NCI-H2171 treated with DMSO at 0.1 percent for 48 hours (cell line): ENCODE data around the gene ALDH1A1.

Experiments used
- DNase-seq: peaks from one replicate; lab custom pipeline; 2025; lab: John Stamatoyannopoulos, UW

ALDH1A1 gene

GRCh38 chr9:72952914-72953313, at the start of gene ALDH1A1:
Gene ALDH1A1, minus strand, starts transcription at chr9:72953053. Its CDS starts 53 bp downstream, at chr9:72953000.
- DNase-seq = peak; percentile 2

- DNase-seq = no peak
Measured at GRCh38 chr9:73001860-73002259, 49.0 kb upstream of the ALDH1A1 start.

GRCh38 chr9:72998363-72998762, 45.5 kb upstream of the ALDH1A1 start:
- no peak for DNase-seq

- DNase-seq = no peak
Measured at GRCh38 chr9:72997387-72997995, 44.6 kb upstream of the ALDH1A1 start.

DNA sequence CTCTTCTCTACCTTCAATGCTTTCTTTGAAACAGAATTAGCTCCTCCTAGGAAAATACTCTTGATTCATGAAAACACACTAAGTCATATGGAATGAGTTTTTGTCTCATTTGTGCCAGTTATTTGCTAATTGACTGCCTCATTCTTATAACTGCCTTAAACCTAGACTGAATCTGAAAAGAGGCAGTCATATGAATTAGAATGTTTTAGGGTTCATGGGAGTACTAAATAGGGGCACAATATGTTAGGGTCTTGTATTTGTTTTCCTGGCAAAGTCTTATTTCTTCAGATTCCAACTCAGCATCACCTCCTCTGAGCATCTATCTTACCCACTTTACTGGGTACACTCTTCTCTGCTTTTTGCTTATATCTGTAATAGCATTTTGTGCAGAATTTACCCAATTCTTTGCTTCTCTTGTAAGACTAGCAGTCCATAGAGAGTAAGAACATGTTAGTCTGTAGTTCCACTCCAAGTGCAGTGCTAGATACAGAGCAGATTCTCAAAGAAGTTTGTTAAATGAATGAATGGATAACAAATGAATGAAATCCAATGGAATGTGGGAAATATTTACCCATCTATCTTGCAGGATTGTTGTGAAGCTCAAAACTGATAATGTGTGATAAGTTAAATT, 43.9 kb upstream of the ALDH1A1 start:
- DNase-seq = no peak

- no peak for DNase-seq
Measured at GRCh38 chr9:72996114-72996513, 43.3 kb upstream of the ALDH1A1 start.

DNA sequence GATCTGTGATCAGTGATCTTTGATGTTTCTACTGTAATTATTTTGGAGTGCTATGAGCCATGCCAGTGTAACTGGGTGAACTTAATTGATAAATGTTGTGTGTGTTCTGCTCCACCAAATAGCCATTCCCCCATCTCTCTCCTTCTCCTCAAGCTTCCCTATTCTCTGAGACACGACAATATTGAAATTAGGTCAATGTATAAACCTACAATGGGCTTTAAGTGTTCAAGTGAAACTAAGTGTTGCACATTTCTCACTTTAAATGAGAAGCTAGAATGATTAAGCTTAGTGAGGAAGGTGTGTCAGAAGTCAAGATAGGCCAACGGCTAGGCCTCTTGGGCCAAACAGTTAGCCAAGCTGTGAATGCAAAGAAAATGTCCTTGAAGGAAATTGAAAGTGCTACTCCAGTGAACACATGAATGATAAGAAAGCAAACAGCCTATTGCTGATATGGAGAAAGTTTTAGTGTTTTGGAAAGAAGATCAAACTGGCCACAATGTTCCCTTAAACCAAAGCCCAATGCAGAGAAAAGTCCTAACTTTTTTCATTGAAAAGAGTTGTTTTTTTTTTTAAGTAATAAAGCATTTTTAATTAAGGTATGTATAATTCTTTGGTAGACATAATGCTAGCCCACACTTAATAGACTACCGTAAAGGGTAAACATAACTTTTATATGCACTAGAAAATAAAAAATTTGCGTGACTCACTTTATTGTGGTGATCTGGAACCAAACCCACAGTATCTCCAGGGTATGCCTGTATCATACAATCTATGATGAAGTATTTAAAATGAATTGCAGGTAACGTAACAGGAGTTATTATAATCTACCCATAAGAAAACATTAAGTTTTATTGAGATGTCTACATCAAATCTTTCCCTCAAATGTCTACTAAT, 42.5 kb upstream of the ALDH1A1 start:
- no peak for DNase-seq

- DNase-seq = no peak
Measured at GRCh38 chr9:72991772-72992171, 38.9 kb upstream of the ALDH1A1 start.

GRCh38 chr9:72990397-72991182, 37.7 kb upstream of the ALDH1A1 start:
- DNase-seq = no peak

GRCh38 chr9:72986522-72987116, 33.8 kb upstream of the ALDH1A1 start:
- DNase-seq = no peak

DNA sequence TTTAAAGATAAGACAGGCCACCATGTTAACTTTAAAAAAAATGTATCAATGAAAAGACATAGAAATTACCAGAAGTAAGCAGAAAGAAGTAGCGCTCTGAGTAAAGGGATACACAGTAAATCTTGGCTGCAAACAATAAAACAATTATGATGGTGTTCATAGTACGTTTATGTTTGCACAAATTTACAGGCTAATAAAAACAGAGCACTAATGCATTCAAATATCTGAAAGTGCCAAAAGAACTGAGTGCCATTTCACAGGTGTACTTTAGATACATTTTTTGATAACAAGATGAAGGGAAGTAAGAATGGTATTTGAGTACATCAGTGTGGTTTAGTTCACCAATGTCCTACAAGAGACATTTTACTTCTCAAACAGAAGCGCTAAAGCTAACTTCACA, 32.9 kb upstream of the ALDH1A1 start:
- no peak for DNase-seq

DNA sequence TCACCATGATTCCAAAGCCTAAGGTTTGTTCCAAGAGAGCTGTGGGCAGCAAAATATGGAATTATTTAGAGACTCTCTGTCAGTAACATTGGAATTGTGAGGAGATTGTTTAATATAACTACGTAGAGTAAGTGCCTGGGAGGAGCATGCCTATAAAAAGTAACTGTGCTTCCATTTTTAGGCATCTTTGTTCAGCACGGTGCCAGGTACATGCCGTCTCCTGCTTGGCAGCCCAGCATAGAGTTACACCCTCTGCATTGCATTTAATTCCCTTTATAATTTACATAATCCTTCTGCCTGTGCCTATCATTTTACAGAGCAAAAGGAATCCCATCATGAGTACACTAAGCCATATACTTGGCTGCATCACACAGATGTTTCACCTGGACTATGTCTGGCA, 32.1 kb upstream of the ALDH1A1 start:
- DNase-seq = no peak

DNA sequence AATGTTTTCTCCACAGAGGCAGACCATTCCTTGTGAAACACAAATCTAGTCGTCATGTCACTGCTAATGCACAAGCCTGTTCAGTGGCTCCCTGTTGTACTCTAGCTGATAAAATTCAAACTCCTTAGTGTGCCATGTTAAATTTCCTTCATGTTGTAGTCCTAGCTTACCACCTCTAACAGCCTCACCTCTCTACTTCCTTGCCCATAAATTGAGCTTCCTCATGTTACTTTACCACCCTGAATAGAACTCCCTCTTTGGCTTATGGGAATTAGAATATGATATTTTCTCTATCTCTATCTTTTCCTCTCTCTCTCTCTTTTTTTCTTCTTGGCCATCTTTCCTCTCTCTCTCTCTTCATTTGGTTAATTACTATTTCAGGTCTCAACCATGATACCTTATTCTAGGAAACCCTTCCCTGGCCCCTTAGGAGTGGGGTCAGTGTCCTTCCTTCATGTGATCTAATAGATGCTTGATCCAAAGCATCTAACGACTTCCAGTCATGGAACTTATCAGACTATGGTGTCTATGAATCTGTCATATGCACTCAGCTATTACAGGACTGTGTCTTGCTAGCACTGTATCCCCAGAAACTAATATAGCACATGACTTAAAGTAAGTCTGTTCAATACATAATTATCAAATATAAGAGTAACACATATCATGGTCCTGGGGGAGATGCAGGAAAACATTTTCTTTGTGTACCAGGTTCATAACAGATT, 31.5 kb upstream of the ALDH1A1 start:
- DNase-seq = no peak

- DNase-seq = no peak
Measured at GRCh38 chr9:72983512-72984225, 30.8 kb upstream of the ALDH1A1 start.

DNA sequence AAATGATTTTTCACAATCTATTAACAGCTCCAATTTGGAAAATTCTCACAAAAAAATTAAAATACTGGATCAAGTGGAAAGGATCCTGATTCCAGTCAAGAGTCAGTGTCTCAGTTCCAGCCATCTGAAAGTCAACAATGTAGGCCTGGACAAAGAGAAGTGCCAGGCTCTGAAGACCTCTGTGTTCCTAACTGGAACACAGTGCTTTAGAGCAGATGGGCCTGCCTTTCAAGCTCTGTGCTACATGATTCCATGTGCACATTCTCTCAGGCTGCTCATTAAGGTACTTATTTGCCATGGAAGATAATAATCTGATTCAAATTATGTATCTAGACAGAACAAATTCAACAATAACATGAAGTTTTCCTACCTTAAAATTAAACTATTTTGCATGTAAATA, 30.2 kb upstream of the ALDH1A1 start:
- no peak for DNase-seq

DNA sequence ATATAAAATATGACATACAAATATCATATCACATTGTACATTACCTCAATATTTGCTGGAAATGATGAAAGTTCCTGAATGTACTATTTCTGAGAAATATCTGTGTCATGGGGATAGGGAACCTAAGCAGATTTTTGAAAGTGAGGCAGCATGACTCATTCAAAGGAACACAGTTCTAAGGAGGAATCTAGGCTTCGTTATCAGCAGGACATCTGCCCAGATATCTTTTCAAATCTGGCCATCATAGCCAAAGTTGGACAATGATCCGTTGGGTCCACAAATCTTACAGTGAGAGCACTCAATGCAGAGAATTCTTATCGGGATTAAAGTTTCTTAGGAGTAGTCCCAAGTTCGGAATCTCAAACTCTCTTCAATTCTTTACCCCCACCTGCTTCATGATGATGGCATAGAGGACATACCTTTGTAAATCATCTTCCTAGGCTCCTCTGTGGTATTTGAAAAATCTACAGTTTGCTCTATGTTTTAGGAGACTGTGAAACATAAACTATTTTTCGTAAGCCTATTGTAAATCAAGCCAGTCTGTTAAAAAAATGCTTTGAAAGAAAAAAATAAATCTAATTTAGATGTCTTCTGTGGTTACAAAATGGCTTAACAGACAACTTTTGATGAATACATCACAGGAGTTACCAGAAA, 29.4 kb upstream of the ALDH1A1 start:
- DNase-seq = no peak

- DNase-seq = no peak
Measured at GRCh38 chr9:72981433-72981832, 28.6 kb upstream of the ALDH1A1 start.

DNA sequence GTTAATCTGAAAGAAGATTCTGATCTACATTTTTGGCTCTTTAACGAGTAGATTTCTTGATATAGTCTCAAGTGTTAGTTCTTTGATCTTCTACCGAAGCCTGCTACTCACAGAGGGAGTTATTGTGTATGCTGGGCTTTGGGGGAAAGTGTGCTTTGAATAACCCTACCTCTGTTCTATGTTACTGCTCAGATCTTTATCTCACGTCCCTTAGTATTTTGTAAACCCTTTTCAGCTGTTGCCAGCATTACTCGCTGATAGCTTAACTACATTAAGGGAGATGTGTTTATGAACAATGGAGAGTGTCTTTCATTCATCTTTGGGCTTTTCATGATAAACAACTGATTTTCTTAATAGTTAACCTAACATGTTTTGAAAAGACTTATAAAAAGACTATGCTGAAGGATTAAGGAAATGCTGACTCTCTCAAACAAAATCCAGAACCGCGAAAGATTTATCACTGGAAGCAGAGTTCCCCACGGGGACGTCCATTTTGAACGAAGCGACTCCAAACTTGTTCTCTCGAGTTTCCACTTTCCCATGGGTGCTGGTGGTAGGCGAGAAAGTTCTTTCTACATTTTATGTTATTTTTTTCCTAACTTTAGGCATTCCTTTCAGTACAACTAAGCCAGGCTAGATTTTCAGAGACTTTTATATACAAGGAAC, 27.9 kb upstream of the ALDH1A1 start:
- DNase-seq = no peak

DNA sequence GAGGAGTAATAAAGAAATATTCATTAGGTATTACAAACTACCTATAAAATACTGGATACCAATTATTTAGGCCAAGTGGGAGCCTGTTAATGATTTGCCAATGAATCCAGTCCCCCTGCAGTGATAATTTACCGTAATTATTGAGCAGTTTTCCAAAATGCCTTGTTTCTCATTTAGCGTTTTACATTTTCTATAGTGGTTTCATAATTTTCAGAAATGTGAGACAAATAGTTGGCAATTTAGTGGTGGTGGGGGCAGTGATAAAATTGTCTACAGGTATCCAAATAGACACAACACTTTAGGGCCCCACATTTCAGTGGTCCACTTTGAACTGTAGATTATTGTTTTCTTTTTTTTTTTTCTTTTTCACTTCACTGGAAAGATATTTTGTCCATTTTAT, 27.3 kb upstream of the ALDH1A1 start:
- no peak for DNase-seq
